ENCODE measurements around the gene DLX6. TPM values are rescaled to one million over a fixed set of nuclear protein-coding genes. Genes with fewer than 3 reads are reported as not detected.

The DLX6 gene
- total and polyA plus RNA-seq, 8 donors = 0.16 TPM; not detected in 7

DNA sequence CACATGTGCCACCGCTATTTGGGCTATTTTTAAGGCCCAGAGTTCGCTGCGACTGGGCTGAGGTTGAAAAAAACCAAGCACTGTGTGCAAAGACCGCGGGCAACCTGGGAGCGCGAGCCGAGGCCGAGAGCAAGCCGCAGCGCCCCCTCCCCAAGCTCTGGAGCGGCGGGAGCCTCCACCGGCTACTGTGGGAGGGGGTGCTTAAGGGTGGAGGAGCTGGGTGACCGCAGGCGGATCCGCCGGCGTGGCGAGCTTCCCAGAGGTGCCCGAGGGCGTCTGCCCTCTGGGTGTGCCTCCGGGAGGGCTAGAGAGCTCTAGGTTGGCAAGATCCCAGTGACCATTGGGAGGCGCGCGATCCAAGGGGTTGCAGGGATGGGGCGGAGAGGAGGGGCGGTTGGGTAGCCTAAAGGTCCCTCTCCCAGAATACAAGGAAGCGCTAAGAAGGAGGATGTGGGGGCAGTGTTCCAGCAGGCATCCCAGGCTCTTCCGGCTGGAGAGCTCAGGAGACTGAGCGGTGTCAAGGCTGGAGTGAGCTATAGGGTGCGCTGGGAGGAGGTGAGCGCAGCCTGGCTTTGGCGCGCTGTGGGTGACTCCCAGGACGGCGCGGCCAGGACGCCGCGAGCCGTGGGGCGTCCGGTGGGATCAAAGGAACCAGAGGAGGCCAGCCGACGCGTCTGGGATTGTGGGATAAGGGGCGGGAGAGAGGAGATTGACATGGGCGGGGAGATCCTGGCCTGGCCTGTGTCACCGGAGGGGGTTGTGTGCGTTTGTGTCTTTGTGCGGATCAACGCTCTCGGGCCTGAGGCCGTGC is 11.2 kb downstream of the DLX6 start:
- H3K4me1 ChIP-seq = peaks cover 0 to 5% (median 0%) of the 10 kb centered on the region in 3 donors
- intact Hi-C loops (cut with DNase I) = no loop called here
- FAIRE-seq = no peak
- no peaks in the 10 kb centered on the region for H3K36me3 ChIP-seq
- peak in 1 of 6 donors; percentile 55 for DNase-seq
- peak in 3 of 4 donors; percentile 54 to 61 (median 59) for ATAC-seq
- H3K4me3 ChIP-seq = peak overlapping the region in 1 of 4 donors; percentile 10
- no peaks in the 10 kb centered on the region for H3K9me3 ChIP-seq
- TF ChIP-seq, protein P1, sequence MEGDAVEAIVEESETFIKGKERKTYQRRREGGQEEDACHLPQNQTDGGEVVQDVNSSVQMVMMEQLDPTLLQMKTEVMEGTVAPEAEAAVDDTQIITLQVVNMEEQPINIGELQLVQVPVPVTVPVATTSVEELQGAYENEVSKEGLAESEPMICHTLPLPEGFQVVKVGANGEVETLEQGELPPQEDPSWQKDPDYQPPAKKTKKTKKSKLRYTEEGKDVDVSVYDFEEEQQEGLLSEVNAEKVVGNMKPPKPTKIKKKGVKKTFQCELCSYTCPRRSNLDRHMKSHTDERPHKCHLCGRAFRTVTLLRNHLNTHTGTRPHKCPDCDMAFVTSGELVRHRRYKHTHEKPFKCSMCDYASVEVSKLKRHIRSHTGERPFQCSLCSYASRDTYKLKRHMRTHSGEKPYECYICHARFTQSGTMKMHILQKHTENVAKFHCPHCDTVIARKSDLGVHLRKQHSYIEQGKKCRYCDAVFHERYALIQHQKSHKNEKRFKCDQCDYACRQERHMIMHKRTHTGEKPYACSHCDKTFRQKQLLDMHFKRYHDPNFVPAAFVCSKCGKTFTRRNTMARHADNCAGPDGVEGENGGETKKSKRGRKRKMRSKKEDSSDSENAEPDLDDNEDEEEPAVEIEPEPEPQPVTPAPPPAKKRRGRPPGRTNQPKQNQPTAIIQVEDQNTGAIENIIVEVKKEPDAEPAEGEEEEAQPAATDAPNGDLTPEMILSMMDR (IDR thresholded peaks at IDR 0.05) = no peak
- 1 to 2% methylated on average over 52 to 55 of the region's 55 CpGs for WGBS, 2 donors
- no peak overlapping the region for H3K27ac ChIP-seq
- H3K27me3 ChIP-seq = peaks cover 13 to 91% (median 25%) of the 10 kb centered on the region in 4 donors

DNA sequence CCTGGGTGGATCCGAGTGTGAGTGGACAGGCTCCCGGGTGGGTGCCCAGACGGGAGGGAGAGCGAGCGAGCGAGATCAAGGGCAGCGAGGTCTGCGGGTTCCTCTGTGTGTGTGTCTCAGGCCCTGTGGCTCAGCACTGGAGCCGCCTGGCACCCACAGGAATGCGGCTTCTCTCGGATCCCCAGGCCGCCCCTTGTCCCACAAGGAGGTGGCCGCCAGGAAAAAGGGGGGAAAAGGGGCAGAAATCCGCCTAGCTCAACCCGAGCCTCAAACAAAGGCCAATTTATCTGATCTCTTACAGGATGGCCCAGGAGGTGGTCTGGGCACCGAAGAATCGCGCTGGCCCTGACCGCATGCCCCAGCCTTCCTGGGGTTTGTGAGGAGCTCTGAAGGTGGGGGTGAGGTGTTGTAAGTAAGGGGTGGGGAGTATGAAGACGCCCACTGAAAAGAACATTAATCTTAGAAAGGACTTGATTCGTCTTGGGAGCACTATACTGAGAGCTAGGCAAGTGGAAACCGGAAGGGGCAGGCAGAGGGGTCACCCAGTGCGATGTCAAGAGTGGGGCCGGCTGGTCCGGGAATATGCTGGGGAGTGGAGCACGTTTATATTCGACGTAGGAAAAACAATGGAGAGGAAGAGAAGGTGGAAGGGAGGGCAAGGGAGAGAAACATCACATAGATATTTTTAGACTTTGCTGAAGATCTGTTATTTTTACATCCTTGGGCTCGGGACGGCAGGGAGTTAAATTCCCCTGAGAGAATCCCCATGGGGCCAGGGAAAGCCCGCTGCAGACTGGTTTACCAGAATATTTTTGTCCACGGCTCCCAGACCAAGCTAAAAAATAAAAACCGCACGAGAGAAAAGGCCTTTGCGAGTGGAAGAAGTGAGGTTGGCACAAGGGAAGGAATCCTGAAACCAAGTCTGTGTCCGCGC is 12.1 kb downstream of the DLX6 start:
- TF ChIP-seq, protein P1 (IDR thresholded peaks at IDR 0.05) = no peak
- Histone ChIP-seq H3K9me3 (no peaks in the 10 kb centered on the region), H3K27me3 (peaks cover 13 to 90% (median 21%) of the 10 kb centered on the region in 4 donors), H3K4me1 (peaks cover 0 to 5% (median 0%) of the 10 kb centered on the region in 3 donors), H3K36me3 (no peaks in the 10 kb centered on the region), H3K4me3 (no peak overlapping the region), H3K27ac (no peak overlapping the region)
- DNase-seq = peak in 1 of 6 donors; percentile 58
- FAIRE-seq = no peak
- intact Hi-C loops (cut with DNase I) = no loop called here
- peak in 2 of 4 donors; percentile 6 to 9 for ATAC-seq
- WGBS, 2 donors = 7% methylated on average over 37 of the region's 37 CpGs

DNA sequence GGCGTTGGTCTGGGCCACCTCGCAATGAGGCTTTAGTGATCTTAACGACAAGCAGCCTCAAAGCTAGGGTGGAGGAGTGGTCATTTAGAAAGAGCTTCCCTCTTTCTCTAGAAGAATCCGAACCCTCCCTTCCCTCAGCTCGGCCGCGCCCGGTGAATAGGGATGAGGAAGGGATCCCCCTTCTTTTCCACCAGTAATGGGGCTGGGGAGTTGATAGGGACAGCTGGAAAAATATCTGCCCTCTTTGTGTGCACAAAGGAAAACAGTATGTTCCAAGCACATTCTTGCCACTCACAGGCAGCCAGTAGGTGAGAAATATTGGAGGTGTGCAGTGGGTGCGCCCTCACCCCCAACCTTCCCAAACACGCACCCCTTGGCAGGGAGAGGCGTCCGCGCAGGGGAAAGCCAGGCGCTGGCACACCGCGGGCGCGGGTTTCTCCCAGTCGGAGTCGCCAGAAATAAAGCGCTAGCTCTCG is 12.8 kb downstream of the DLX6 start:
- Histone ChIP-seq H3K9me3 (no peaks in the 10 kb centered on the region), H3K4me3 (no peak overlapping the region), H3K36me3 (no peaks in the 10 kb centered on the region), H3K27ac (no peak overlapping the region), H3K4me1 (peaks cover 0 to 5% (median 0%) of the 10 kb centered on the region in 3 donors), H3K27me3 (peaks cover 11 to 87% (median 21%) of the 10 kb centered on the region in 4 donors)
- TF ChIP-seq, protein P1 (IDR thresholded peaks at IDR 0.05) = no peak
- 3 to 4% methylated on average over 22 of the region's 22 CpGs for whole genome bisulfite sequencing, 2 donors
- intact Hi-C loops (cut with DNase I) = no loop called here
- FAIRE-seq = no peak
- no peak for DNase-seq
- no peak for ATAC-seq

DNA sequence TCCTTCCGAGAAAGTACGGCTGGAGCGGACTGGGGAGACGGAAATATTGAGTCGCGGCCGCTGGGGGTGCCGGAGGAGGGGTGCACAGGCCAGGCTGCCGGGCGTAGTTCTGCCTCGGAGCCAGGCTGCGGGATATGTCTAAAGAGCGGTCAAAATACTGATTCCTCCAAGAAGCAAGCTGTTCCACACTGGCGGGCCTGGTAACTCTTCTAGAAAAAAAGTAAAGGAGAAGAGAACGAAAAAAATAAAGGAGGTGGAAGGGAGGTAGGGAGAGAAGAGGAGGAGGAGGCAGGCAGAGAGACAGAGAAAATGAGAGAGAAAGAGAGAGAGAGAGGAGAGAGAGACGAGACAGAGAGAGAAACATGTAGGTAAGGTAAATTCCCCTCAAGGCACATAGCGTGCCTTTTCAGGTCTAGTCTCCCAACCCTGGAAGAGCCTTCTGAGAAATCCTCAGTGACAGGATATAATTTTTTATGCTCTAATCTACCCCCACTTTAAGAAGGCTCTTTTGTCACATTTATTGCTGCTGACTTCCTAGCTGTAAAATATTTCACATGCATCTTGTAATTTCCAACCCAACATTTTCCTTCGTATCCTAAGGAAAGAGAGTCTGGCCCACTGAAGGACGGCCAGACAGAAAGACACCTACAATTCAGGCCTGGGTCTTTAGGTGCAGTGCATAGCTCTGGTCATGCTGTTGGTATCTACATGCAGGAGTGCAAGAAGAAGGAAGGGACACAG is 13.6 kb downstream of the DLX6 start:
- Histone ChIP-seq H3K4me1 (peaks cover 0 to 5% (median 0%) of the 10 kb centered on the region in 3 donors), H3K27me3 (peaks cover 11 to 88% (median 21%) of the 10 kb centered on the region in 4 donors), H3K9me3 (no peaks in the 10 kb centered on the region), H3K4me3 (no peak overlapping the region), H3K36me3 (no peaks in the 10 kb centered on the region), H3K27ac (no peak overlapping the region)
- WGBS, 2 donors = 11 to 13% methylated on average over 19 of the region's 19 CpGs
- TF ChIP-seq, protein P1 (IDR thresholded peaks at IDR 0.05) = no peak
- ATAC-seq = no peak
- DNase-seq = no peak
- no peak for FAIRE-seq
- intact Hi-C loops (cut with DNase I) = no loop called here

Measured in pancreas (tissue), 10 donors.